Parathyroid adenoma (tissue), 2 donors: Measurements from ENCODE around the gene CACNA1C.
A peak's percentile ranks its signal among the peaks of the same experiment; 100 is the strongest.

Experiments
- H2AFZ ChIP-seq: fragments of 300-600 bp; sonication (generic); one replicate; pipeline ENCODE4 v1.7.0; 2017; ENCODE audit warnings: antibody characterized with exemption, mild to moderate bottlenecking
- H3K27ac ChIP-seq: fragments of 300-600 bp; sonication (generic); one replicate; pipeline ENCODE4 v1.7.0; 2017
- H3K27me3 ChIP-seq: fragments of 300-600 bp; sonication (generic); one replicate; pipeline ENCODE4 v1.7.0; 2017; ENCODE audit warnings: low read length; ENCODE audit not compliant: control insufficient read depth, insufficient read depth
- H3K36me3 ChIP-seq: fragments of 300-600 bp; sonication (generic); one replicate; pipeline ENCODE4 v1.7.0; 2017; ENCODE audit warnings: low read length; ENCODE audit not compliant: control insufficient read depth, insufficient read depth
- H3K4me1 ChIP-seq: fragments of 300-600 bp; sonication (generic); one replicate; pipeline ENCODE4 v1.7.0; 2017; ENCODE audit warnings: control low read depth
- H3K4me2 ChIP-seq: fragments of 300-600 bp; sonication (generic); one replicate; pipeline ENCODE4 v1.7.0; 2017; ENCODE audit warnings: low read length
- H3K4me3 ChIP-seq: fragments of 300-600 bp; sonication (generic); one replicate; pipeline ENCODE4 v1.7.0; 2017; ENCODE audit warnings: low read depth, low read length
- H3K79me2 ChIP-seq: fragments of 300-600 bp; sonication (generic); one replicate; pipeline ENCODE4 v1.7.0; 2017; ENCODE audit warnings: control low read depth
- H3K9ac ChIP-seq: fragments of 300-600 bp; sonication (generic); one replicate; pipeline ENCODE4 v1.7.0; 2017; ENCODE audit warnings: mild to moderate bottlenecking
- H3K9me3 ChIP-seq: fragments of 300-600 bp; sonication (generic); one replicate; pipeline ENCODE4 v1.7.0; 2017; ENCODE audit warnings: low read length; ENCODE audit not compliant: control insufficient read depth
- TF ChIP-seq, protein P1 (sequence below): fragments of 300-600 bp; sonication (generic); IDR thresholded peaks from one replicate; pipeline ENCODE4 v1.7.0; 2017; ENCODE audit warnings: antibody characterized with exemption, mild to moderate bottlenecking
- donor health status: primary hyperparathyroidism.

The CACNA1C gene

DNA sequence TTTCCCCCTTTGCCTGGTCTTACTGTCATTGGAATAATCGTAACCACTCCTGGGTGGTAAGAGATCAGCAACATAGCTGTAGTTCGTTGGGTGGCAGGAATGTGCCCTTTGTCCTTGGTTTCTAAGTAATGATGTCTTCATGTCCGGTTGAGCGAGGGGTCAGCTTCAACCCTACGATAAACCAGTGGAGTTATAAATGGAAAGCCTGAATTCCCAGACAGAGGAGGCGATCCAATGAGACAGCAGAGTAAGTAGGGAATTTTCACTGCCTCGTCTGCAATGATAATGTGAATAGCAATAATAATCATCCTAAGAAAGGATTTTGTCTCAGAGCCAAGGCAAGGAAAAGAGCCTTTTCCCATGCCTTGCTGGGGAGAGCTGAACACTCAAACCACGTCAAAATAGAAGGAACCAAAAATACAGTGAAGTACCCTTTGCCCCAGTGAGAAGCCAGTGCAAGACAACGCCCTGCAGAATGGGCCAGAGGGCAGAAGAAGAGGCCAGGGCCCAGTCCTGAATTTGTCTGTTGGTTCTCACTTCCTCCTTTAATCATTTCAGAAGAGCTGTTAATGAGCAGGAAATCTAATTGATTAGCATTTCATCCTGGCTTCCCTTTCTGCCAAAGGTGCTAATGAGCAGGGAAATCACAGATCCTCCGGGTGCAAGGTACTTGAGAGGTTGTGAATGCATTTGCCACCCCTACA lies 330.7 kb downstream of the CACNA1C start:
- TF ChIP-seq, protein P1, sequence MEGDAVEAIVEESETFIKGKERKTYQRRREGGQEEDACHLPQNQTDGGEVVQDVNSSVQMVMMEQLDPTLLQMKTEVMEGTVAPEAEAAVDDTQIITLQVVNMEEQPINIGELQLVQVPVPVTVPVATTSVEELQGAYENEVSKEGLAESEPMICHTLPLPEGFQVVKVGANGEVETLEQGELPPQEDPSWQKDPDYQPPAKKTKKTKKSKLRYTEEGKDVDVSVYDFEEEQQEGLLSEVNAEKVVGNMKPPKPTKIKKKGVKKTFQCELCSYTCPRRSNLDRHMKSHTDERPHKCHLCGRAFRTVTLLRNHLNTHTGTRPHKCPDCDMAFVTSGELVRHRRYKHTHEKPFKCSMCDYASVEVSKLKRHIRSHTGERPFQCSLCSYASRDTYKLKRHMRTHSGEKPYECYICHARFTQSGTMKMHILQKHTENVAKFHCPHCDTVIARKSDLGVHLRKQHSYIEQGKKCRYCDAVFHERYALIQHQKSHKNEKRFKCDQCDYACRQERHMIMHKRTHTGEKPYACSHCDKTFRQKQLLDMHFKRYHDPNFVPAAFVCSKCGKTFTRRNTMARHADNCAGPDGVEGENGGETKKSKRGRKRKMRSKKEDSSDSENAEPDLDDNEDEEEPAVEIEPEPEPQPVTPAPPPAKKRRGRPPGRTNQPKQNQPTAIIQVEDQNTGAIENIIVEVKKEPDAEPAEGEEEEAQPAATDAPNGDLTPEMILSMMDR, result no peak
- Histone ChIP-seq H2AFZ (no peak overlapping the region), H3K27me3 (no peaks in the 10 kb centered on the region), H3K36me3 (no peaks in the 10 kb centered on the region), H3K4me3 (no peak overlapping the region), H3K9ac (no peak overlapping the region), H3K4me2 (no peak overlapping the region), H3K27ac (peak overlapping the region; percentile 24), H3K9me3 (no peaks in the 10 kb centered on the region), H3K79me2 (no peaks in the 10 kb centered on the region), H3K4me1 (no peaks in the 10 kb centered on the region)

DNA sequence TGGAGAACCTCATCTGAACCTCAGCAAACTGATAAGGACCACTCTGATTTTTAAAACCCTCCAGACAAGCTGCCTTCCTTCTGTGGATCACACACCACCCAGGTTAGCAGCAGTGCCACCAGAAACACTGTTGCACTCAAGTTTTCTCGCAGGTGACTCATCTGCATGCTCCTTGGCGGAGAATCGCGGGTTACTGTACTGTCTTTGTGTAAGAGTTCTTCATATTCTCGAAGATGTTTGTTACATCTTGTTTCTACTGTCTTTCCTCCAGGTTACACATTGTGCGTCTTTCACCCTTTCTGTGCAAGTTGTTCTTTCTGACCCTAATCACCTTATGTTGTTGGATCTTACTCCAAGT lies 331.2 kb downstream of the CACNA1C start:
- no peaks in the 10 kb centered on the region for H3K9me3 ChIP-seq
- no peak overlapping the region for H3K4me3 ChIP-seq
- H3K36me3 ChIP-seq, result no peaks in the 10 kb centered on the region
- TF ChIP-seq, protein P1, result no peak
- H2AFZ ChIP-seq, result no peak overlapping the region
- H3K9ac ChIP-seq, result no peak overlapping the region
- no peak overlapping the region for H3K4me2 ChIP-seq
- no peaks in the 10 kb centered on the region for H3K27me3 ChIP-seq
- H3K4me1 ChIP-seq, result no peaks in the 10 kb centered on the region
- H3K79me2 ChIP-seq, result no peaks in the 10 kb centered on the region
- no peak overlapping the region for H3K27ac ChIP-seq

DNA sequence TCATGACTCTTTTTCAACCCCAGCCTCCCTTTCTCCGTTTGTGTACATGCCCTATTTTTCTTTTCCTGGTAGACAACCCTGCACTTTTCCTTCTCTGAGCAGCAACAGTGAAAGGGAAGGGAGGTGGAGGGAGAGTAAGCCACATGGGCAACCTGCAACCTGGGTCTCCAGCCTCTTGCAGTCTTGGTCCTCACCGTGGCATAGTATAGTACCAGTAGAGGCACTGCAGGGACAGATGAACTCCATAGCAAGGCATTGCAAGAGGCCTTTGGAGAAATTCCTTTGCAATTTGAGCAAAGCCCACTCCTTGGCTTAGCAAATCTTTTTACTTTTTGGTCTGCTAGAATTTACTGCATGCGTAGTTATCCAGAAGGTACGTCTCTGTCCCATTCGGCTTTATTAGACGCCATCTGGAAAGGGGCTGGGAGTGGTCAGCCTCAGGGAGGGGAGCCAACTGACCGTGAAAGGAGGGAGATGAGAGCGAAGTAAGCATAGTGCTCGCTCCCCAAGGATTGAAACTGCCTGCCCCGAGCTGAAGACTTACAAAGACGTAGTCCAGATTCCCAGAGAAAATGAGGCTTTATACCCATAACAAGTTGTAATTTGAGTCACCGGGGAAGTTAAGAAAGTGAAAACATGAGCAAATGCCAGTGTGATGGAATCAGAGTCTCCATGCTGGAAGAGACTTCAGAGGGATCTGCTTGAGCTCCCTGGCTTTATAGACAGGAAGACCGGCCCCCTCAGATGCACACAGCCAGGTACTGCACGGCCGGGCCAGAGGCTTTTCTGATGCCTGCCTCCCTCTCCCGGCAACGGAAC lies 332.0 kb downstream of the CACNA1C start:
- H2AFZ ChIP-seq, result peak overlapping the region; percentile 47
- no peak overlapping the region for H3K9ac ChIP-seq
- H3K4me3 ChIP-seq, result no peak overlapping the region
- no peaks in the 10 kb centered on the region for H3K36me3 ChIP-seq
- H3K27me3 ChIP-seq, result no peaks in the 10 kb centered on the region
- H3K27ac ChIP-seq, result peak overlapping the region; percentile 34
- H3K4me2 ChIP-seq, result no peak overlapping the region
- H3K9me3 ChIP-seq, result no peaks in the 10 kb centered on the region
- H3K79me2 ChIP-seq, result no peaks in the 10 kb centered on the region
- TF ChIP-seq, protein P1, result no peak
- no peaks in the 10 kb centered on the region for H3K4me1 ChIP-seq

DNA sequence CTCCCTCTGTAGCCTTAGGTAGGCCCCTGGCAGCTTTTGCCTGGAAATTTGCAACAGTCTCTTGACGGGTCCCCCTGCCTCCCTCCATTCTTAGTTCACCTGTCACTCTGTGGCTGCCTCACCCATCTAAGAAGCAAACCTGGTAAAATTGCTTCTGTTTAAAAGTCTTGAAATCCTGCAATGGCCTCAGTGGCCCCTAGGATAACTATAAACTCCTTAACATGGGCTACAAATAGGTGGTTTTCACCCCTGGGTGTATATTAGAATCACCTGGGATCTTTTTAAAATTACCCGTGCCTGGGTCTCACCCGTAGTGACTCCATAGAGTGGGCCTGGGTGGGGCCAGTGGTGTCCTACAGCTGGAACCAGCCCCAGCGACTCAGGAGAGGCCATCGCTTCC lies 332.7 kb downstream of the CACNA1C start:
- Histone ChIP-seq H3K27me3 (no peaks in the 10 kb centered on the region), H2AFZ (no peak overlapping the region), H3K36me3 (no peaks in the 10 kb centered on the region), H3K9me3 (no peaks in the 10 kb centered on the region), H3K4me2 (no peak overlapping the region), H3K27ac (no peak overlapping the region), H3K4me1 (no peaks in the 10 kb centered on the region), H3K4me3 (no peak overlapping the region), H3K79me2 (no peaks in the 10 kb centered on the region), H3K9ac (no peak overlapping the region)
- TF ChIP-seq, protein P1, result no peak
